Fibroblast of skin of abdomen (primary cell): ENCODE results near the gene ABCC6.
A peak's percentile ranks its signal among the peaks of the same experiment; 100 is the strongest.
"Not testable (repeated sequence)": the region's sequence is repeated elsewhere in the genome, so short reads cannot be mapped to it uniquely, and the experiment has no call there.

Experiments
- DNase-seq: peaks from one replicate; pipeline ENCODE4 v3.0.0-alpha.2; 2013

Gene ABCC6

GRCh38 chr16:16223662-16224241, 458 bp upstream of the ABCC6 start:
- not testable (repeated sequence) for DNase-seq

DNA sequence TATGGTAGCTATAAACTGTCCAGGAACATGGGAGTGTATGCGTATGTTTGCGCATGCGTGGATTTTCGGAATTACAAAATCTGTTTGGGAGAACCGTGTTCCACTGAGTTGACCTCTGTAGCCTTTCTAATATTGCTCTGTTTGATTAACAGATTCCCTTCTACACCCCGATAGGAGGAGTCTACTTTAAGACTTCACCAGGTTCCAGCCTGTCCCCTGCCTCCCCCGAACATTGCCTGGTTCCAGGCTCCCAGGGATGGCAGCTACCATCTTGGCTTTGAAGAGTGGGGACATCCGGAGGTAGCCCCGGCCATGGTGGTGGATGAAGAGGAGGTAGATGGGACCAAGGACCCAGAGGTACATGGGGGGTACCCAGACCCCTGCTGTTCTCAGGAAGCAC, 1.9 kb downstream of the ABCC6 start:
- DNase-seq = not testable (repeated sequence)

DNA sequence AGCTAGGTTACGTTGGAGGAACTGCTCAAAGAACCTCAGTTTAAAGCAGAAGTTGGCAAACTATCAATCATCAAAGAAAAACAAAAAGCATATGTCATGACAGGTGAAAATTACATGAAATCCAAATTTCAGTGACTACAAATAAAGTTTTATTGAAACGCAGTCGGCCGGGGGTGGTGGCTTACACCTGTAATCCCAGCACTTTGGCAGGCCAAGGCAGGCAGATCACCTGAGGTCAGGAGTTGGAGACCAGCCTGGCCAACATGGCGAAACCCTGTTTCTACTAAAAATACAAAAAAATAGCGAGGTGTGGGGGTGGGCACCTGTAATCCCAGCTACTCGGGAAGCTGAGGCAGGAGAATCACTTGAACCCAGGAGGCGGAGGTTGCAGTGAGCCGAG, 2.8 kb downstream of the ABCC6 start:
- not testable (repeated sequence) for DNase-seq

DNA sequence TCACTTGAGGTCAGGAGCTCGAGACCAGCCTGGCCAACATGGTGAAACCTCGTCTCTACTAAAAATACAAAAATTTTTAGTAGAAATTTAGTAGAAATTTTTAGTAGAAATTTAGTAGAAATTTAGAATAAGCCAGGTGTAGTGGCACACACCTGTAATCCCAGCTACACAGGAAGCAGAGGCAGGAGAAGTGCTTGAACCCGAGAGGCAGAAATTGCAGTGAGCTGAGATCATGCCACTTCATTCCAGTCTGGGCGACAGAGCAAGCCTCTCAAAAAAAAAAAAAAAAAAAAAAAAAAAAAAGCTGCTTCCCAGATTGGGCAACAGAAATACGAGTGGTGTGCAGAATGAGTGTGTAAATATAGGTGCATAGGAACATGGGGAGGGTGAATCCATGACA, 4.5 kb downstream of the ABCC6 start:
- DNase-seq = not testable (repeated sequence)

GRCh38 chr16:16218349-16218748, 4.9 kb downstream of the ABCC6 start:
- not testable (repeated sequence) for DNase-seq

GRCh38 chr16:16213863-16214293, 9.4 kb downstream of the ABCC6 start:
- not testable (repeated sequence) for DNase-seq

- not testable (repeated sequence) for DNase-seq
Measured at GRCh38 chr16:16211404-16211803, 11.9 kb downstream of the ABCC6 start.

DNA sequence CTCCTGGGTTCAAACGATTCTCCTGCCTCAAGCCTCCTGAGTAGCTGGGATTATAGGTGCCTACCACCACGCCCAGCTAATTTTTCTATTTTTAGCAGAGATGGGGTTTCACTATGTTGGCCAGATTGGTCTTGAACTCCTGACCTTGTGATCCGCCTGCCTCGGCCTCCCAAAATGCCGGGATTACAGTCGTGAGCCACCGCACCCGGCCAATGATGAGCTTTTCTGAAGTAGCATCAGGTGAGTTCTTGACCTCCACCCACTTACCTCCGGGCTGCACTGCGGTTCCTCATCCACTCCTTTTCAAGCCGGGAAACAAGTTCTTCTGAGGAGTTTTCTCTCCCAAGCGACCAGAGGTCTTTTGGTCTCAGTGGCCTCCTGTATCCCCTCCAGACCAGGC, 14.8 kb downstream of the ABCC6 start:
- not testable (repeated sequence) for DNase-seq

DNA sequence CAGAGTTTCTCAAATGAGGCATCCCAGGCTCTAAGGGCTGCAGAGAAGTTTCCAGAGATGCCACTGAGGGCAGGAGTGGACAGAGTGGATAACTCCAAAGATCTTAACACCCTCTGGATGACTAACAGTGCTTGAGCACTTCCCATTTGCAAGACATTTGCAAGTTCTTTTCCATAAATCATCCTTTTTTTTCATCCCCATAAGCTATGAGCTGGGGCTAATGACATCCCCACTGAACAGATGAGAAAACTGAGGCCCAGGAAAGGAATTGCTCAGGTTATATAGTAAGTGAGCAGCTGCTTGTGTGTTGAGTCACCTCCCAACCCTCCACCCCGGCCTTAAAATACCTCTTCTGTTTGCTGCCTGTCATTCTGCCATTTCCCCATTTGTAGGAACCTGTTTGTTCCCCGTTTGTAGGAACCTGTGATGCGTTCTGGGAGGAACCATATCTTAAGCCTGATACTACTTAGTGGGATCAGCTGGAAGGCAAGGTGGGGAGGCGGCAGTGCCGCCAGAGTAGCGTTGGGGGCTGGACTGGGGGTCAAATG, 15.4 kb downstream of the ABCC6 start:
- DNase-seq = not testable (repeated sequence)

GRCh38 chr16:16207097-16207786, 16.1 kb downstream of the ABCC6 start:
- not testable (repeated sequence) for DNase-seq

DNA sequence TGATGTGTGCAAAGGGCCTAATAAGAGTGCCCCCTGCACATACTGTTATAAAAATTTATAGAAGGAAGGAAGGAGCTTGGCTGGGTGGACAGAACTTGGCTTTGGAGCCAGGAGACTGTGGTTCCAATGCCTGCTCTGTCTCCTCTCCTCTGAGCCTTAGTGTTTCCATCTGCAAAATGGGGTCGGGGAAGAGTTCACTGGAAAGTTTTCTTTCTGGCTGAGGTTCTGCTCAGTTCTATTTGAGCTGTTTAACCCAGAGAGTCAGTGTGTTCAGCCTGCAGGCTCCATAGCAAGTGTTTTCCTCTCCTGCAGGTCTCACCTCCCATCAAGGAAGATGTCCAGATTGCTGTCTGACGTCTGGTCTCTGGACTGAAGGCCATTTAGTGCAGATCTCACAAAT, 17.4 kb downstream of the ABCC6 start:
- not testable (repeated sequence) for DNase-seq

DNA sequence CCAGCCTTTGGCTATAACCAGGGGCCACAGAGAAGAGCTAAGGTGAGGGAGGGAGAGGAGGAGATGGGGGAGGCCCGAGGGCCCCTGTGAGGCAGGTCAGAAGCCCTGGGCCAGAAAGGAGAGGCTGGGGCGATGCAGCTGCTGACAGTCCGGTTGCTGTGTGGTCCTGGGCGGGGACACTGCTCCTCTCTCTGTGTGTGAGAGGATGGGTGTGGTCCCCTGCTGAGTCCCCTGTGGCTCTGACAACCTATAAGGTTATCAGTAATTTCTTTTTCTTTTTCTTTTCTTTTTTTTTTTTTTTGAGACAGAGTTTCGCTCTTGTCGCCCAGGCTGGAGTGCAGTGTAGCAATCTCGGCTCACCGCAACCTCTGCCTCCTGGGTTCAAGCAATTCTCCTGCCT, 18.7 kb downstream of the ABCC6 start:
- not testable (repeated sequence) for DNase-seq

DNA sequence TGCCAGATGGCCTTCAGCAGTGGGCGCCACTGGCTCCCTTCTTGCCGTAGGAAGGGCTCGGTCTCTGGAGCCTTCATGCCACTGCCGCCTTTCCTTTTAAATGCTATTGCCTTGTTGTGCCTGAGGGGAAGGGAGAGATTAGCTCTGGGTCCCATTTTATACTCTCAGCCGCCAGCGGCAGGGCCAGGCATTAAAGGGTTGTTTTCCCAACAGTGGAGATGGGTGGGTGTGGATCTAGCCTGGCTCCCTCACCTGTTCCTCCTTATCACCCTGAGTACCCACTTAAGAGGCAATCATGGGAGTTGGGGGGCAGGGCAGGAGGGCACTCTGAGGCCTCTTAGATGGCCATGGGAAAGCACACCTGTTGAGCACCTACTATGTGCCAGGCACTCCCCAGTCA, 19.8 kb downstream of the ABCC6 start:
- not testable (repeated sequence) for DNase-seq

GRCh38 chr16:16202400-16203143, 20.7 kb downstream of the ABCC6 start:
- peak; percentile 46 for DNase-seq

- DNase-seq = not testable (repeated sequence)
Measured at GRCh38 chr16:16201880-16202279, 21.4 kb downstream of the ABCC6 start.

- DNase-seq = not testable (repeated sequence)
Measured at GRCh38 chr16:16200391-16200790, 22.9 kb downstream of the ABCC6 start.

GRCh38 chr16:16199428-16199827, 23.9 kb downstream of the ABCC6 start:
- peak; percentile 59 for DNase-seq

GRCh38 chr16:16197966-16198365, 25.3 kb downstream of the ABCC6 start:
- DNase-seq = no peak

- DNase-seq = no peak
Measured at GRCh38 chr16:16197331-16197730, 26.0 kb downstream of the ABCC6 start.

GRCh38 chr16:16196099-16196498, 27.2 kb downstream of the ABCC6 start:
- DNase-seq = no peak

- DNase-seq = no peak
Measured at GRCh38 chr16:16191493-16192167, 31.7 kb downstream of the ABCC6 start.

- DNase-seq = not testable (repeated sequence)
Measured at GRCh38 chr16:16190966-16191365, 32.3 kb downstream of the ABCC6 start.

DNA sequence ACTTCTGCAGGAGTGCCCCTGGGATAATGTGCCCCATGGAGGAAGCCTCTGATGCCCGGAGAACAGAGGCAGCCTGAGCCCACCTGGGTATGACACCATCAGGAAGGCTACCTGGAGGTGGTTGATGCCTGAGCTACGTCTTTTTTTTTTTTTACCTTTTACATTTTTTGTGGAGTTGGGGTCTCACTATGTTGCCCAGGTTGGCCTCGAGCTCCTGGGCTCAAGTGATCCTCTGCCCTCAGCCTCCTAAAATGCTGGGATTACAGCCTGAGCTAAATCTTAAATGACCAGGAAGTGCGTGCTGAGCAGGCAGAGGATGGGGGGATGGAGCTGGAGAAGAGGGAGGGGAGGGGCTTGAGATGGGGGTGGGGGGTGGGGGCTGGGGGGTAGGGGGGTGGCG, 32.7 kb downstream of the ABCC6 start:
- no peak for DNase-seq
